ENCODE data around the gene SIGLEC12.

- no peak for TF ChIP-seq CTCF (IDR thresholded peaks at IDR 0.05)
- TF ChIP-seq POLR2A (IDR thresholded peaks at IDR 0.05): no peak
These were observed 44.9 kb downstream of the SIGLEC12 start for GRCh38 chr19:51456541-51457290.

Data from testis (tissue), 2 donors.